K562 (cell line): ENCODE results near the gene TP53I3. TPM values are rescaled to one million over a fixed set of nuclear protein-coding genes. Genes with fewer than 3 reads are reported as not detected.

Experiments
- ATF2 ChIP-seq: sonication (generic); formaldehyde crosslinking; IDR thresholded peaks from 2 replicates; pipeline ENCODE4 v1.8.1; 2022; ENCODE audit warnings: missing genetic modification reagents
- BACH1 ChIP-seq: fragments of 200-800 bp; sonication (Bioruptor generic); IDR thresholded peaks from 2 replicates; pipeline ENCODE4 v1.6.1; 2016; ENCODE audit warnings: missing genetic modification characterization, missing compliant biosample characterization
- BHLHE40 ChIP-seq: IDR thresholded peaks from 2 replicates; pipeline ENCODE4 v1.6.1; 2011; ENCODE audit warnings: low read length, improper control_type of control experiment
- CREBBP ChIP-seq: IDR thresholded peaks from one replicate; pipeline ENCODE4 v1.6.1; 2012; ENCODE audit warnings: low read depth, mild to moderate bottlenecking, control low read depth, inconsistent platforms, low read length
- EWSR1 ChIP-seq: fragments of 450-650 bp; IDR thresholded peaks from 2 replicates; pipeline ENCODE4 v1.6.1; 2018; ENCODE audit warnings: borderline replicate concordance, mild to moderate bottlenecking, low read depth, moderate library complexity; ENCODE audit not compliant: partially characterized antibody
- FIP1L1 ChIP-seq: fragments of 200-400 bp; formaldehyde crosslinking; IDR thresholded peaks from 2 replicates; pipeline ENCODE4 v1.6.1; 2018; ENCODE audit warnings: mild to moderate bottlenecking, low read depth, low read length; ENCODE audit not compliant: poor library complexity, severe bottlenecking
- FOXM1 ChIP-seq, 2 experiments: fragments of 450-650 bp in 1 of 2; sonication (generic) in 1 of 2; formaldehyde crosslinking in 1 of 2; IDR thresholded peaks; 2 replicates each; pipeline versions ENCODE4 v1.6.1 to v1.9.0; 2017 to 2022; ENCODE audit warnings: low read depth in 2 of 2, mild to moderate bottlenecking in 2 of 2, missing genetic modification reagents in 1 of 2, moderate library complexity in 1 of 2
- REST ChIP-seq, 2 experiments: fragments of 450-650 bp; formaldehyde crosslinking in 1 of 2; IDR thresholded peaks; 2 replicates each; pipeline versions ENCODE4 v1.4.0 to v1.6.1; 2014 to 2020; ENCODE audit warnings: mild to moderate bottlenecking in 2 of 2, borderline replicate concordance in 1 of 2, low read depth in 1 of 2
- SETDB1 ChIP-seq: IDR thresholded peaks from one replicate; pipeline ENCODE4 v1.6.1; 2012; ENCODE audit warnings: low read length, control low read depth, inconsistent platforms
- SMARCC2 ChIP-seq: fragments of 450-650 bp; IDR thresholded peaks from 2 replicates; pipeline ENCODE4 v1.6.1; 2017; ENCODE audit warnings: antibody characterized with exemption, moderate library complexity, mild to moderate bottlenecking, low read depth
- TCF15 ChIP-seq: fragments of 250-450 bp; sonication (Bioruptor Pico); IDR thresholded peaks from 2 replicates; pipeline ENCODE4 v1.8.0; 2022; ENCODE audit warnings: moderate library complexity, mild to moderate bottlenecking, inconsistent platforms
- ZBTB26 ChIP-seq: fragments of 450-650 bp; formaldehyde crosslinking; IDR thresholded peaks from 2 replicates; pipeline ENCODE4 v1.4.0; 2022; ENCODE audit warnings: missing genetic modification characterization
- ZNF232 ChIP-seq: sonication (generic); formaldehyde crosslinking; IDR thresholded peaks from 2 replicates; pipeline ENCODE4 v1.8.0; 2022; ENCODE audit warnings: mild to moderate bottlenecking, missing genetic modification reagents
- ZNF445 ChIP-seq: fragments of 250-450 bp; sonication (Bioruptor Pico); IDR thresholded peaks from 2 replicates; pipeline ENCODE4 v1.4.0; 2020; ENCODE audit warnings: low read depth, mild to moderate bottlenecking, moderate library complexity
- ZSCAN29 ChIP-seq: fragments of 450-650 bp; IDR thresholded peaks from 2 replicates; pipeline ENCODE4 v1.6.1; 2017
- ZZZ3 ChIP-seq: fragments of 450-650 bp; IDR thresholded peaks from 2 replicates; pipeline ENCODE4 v1.6.1; 2016; ENCODE audit warnings: antibody characterized with exemption, mild to moderate bottlenecking, moderate library complexity
- polyA plus RNA-seq, 8 experiments: library from polyadenylated mRNA; depleted of rRNA in 4 of 8; stranded (reverse) in 5 of 8; unstranded in 3 of 8; fragments of >200 nt; fragmentation: Nextera tagmentation in 2 of 8; fragmentation: Illumina TruSeq in 1 of 8; extraction: Ambion mirVana in 2 of 8; extraction: Trizol in 1 of 8; gene quantifications; 2 replicates each; pipeline versions ENCODE4 v1.2.1 to v1.2.3, GENCODE V29; 2011 to 2014; ENCODE audit warnings: inconsistent platforms in 1 of 8, missing spikeins in 1 of 8
- total RNA-seq, 7 experiments: library from RNA; depleted of rRNA in 6 of 7; stranded (reverse); fragments of >200 nt in 6 of 7; fragmentation: Illumina TruSeq in 2 of 7; extraction: Trizol in 2 of 7; gene quantifications; 2 replicates each; pipeline versions ENCODE4 v1.2.1 to v1.2.3, GENCODE V29; 2011 to 2021; ENCODE audit warnings: low replicate concordance in 1 of 7

TP53I3 gene
- total and polyA plus RNA-seq, 9 of the 15 experiments (the other 6 are each of a cell fraction or from before 2014, with no cell fraction given) = 0.65 to 9.5 (median 5.6) TPM

GRCh38 chr2:24123195-24123921 lies 38.7 kb upstream of the TP53I3 start, which contains the start of the genes FAM228B and PFN4 (continued):
- TF ChIP-seq REST (IDR thresholded peaks at IDR 0.05; ENCODE audit: borderline replicate concordance) (0 out of 2 replicates have a peak, but pooled peaks have one; percentile 8), REST (CRISPR knock-in tag; IDR thresholded peaks at IDR 0.05; ENCODE audit: low read depth) (peak; percentile 64; the same call in 1 of the 2 replicates), EWSR1 (no peak), ZBTB26 (CRISPR knock-in tag) (no peak), BHLHE40 (no peak), ZNF445 (CRISPR knock-in tag) (no peak), ZNF232 (no peak), SMARCC2 (no peak), ATF2 (CRISPR knock-in tag) (no peak), FIP1L1 (peak; percentile 69), SETDB1 (no peak), FOXM1 (IDR thresholded peaks at IDR 0.05; ENCODE audit: low read depth) (no peak), FOXM1 (CRISPR knock-in tag; IDR thresholded peaks at IDR 0.05; ENCODE audit: low read depth) (no peak), ZZZ3 (no peak), BACH1 (tag) (no peak), ZSCAN29 (peak; percentile 68; the same call in 1 of the 2 replicates), TCF15 (CRISPR knock-in tag) (no peak), CREBBP (no peak)
